GM12878 (cell line): ENCODE results near the gene PTK6. TPM values are rescaled to one million over a fixed set of nuclear protein-coding genes. Genes with fewer than 3 reads are reported as not detected.

Experiments used
- BACH1 ChIP-seq: fragments of 450-650 bp; IDR thresholded peaks from 2 replicates; pipeline ENCODE4 v1.6.1; 2017; ENCODE audit warnings: mild to moderate bottlenecking, borderline replicate concordance
- BCLAF1 ChIP-seq: fragments of 450-650 bp; IDR thresholded peaks from 2 replicates; pipeline ENCODE4 v1.6.1; 2017; ENCODE audit warnings: antibody characterized with exemption, mild to moderate bottlenecking, moderate library complexity
- BMI1 ChIP-seq: fragments of 450-650 bp; IDR thresholded peaks from 2 replicates; pipeline ENCODE4 v1.6.1; 2016; ENCODE audit warnings: mild to moderate bottlenecking, moderate library complexity, borderline replicate concordance
- CBX3 ChIP-seq: fragments of 200-600 bp; sonication (generic); IDR thresholded peaks from 2 replicates; pipeline ENCODE4 v1.6.1; 2016; ENCODE audit warnings: low read depth, borderline replicate concordance
- CBX5 ChIP-seq: sonication (generic); IDR thresholded peaks from 2 replicates; pipeline ENCODE4 v1.6.1; 2016; ENCODE audit warnings: low read depth, moderate library complexity, mild to moderate bottlenecking, inconsistent platforms
- CHD1 ChIP-seq: IDR thresholded peaks from 2 replicates; pipeline ENCODE4 v1.6.1; 2012; ENCODE audit warnings: low read depth, low read length, improper control_type of control experiment
- CHD4 ChIP-seq: fragments of 200-600 bp; sonication (generic); IDR thresholded peaks from 2 replicates; pipeline ENCODE4 v1.6.1; 2016; ENCODE audit warnings: mild to moderate bottlenecking
- HDAC2 ChIP-seq: fragments of 200-600 bp; sonication (generic); IDR thresholded peaks from 2 replicates; pipeline ENCODE4 v1.6.1; 2017
- HDGF ChIP-seq: fragments of 450-650 bp; IDR thresholded peaks from 2 replicates; pipeline ENCODE4 v1.6.1; 2016; ENCODE audit warnings: antibody characterized with exemption
- KDM1A ChIP-seq: fragments of 200-600 bp; sonication (generic); IDR thresholded peaks from 2 replicates; pipeline ENCODE4 v1.6.1; 2016; ENCODE audit warnings: borderline replicate concordance
- RELB ChIP-seq: fragments of 450-650 bp; IDR thresholded peaks from 2 replicates; pipeline ENCODE4 v1.6.1; 2017; ENCODE audit warnings: low read depth, mild to moderate bottlenecking, moderate library complexity
- STAT3 ChIP-seq: IDR thresholded peaks from 2 replicates; pipeline ENCODE4 v1.6.1; 2011; ENCODE audit warnings: low read depth, low read length, improper control_type of control experiment
- TCF3 ChIP-seq: IDR thresholded peaks from 2 replicates; pipeline ENCODE4 v1.6.1; 2012; ENCODE audit warnings: low read depth, mild to moderate bottlenecking, low read length, borderline replicate concordance; ENCODE audit not compliant: insufficient read depth
- ZBTB40 ChIP-seq: fragments of 450-650 bp; IDR thresholded peaks from 2 replicates; pipeline ENCODE4 v1.6.1; 2016; ENCODE audit warnings: mild to moderate bottlenecking, moderate library complexity, borderline replicate concordance
- polyA plus RNA-seq, 11 experiments: library from polyadenylated mRNA; depleted of rRNA in 4 of 11; unstranded in 6 of 11; stranded (reverse) in 5 of 11; fragments of >200 nt; fragmentation: Nextera tagmentation in 4 of 11; fragmentation: Illumina TruSeq in 1 of 11; extraction: Ambion mirVana in 4 of 11; extraction: Trizol in 1 of 11; gene quantifications; 1 replicate in 1 of 11; 2 replicates in 10 of 11; pipeline versions ENCODE4 v1.2.1 to v1.2.3, GENCODE V29; 2011 to 2016; ENCODE audit warnings: inconsistent platforms in 2 of 11, missing spikeins in 2 of 11, low read depth in 1 of 11
- total RNA-seq, 4 experiments: library from RNA; depleted of rRNA in 3 of 4; stranded (reverse); fragments of >200 nt in 3 of 4; fragmentation: Illumina TruSeq in 1 of 4; extraction: Trizol in 1 of 4; gene quantifications; 2 replicates each; pipeline versions ENCODE4 v1.2.1 to v1.2.3, GENCODE V29; 2013 to 2021
- TF ChIP-seq, protein P1 (sequence below): fragments of 450-650 bp; IDR thresholded peaks from 2 replicates; pipeline ENCODE4 v1.6.1; 2017; ENCODE audit warnings: mild to moderate bottlenecking, moderate library complexity
- TF ChIP-seq, protein P2 (sequence below): IDR thresholded peaks from 2 replicates; pipeline ENCODE4 v1.6.1; 2012; ENCODE audit warnings: low read depth, low read length, improper control_type of control experiment

PTK6 gene
- total and polyA plus RNA-seq, 10 of the 15 experiments (the other 5 are each of a cell fraction or from before 2014, with no cell fraction given): 0.02 to 0.21 (median 0.09) TPM; not detected in 3

DNA sequence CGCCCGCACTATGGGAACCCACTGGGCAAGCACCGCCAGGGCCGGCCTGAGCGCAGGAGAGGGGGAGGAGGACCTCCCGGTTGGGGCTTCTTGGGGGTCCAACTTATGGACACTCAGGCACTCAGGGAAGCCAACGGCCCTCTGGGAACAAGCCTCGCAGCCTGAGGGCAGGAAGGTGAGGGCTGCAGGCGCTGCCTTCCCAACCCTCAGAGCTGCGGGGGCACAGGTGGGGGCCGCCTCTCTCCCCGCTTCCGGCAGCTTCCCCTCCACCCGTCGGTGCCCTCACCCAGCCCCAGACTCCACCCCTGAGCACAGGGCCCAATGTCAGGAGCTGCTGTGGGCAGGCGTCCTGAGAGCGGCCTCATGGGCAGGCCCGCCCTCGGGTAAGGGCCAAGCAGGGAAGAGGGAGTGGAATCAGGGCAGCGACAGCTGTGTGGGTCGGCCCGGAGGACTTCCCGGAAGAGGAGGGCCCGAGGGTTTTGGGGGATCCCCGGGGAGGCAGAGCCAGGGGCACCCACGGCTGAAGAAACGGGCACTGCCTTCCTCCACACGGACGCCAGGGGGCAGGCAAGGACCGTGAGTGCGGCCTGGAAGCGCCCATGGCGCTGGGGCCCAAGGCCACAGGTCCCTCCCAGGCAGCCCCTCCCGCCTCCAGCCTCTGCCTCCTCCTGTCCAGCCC is 488 bp upstream of the PTK6 start (continued):
- TF ChIP-seq TCF3: peak; percentile 94
- no peak for TF ChIP-seq BCLAF1
- peak; percentile 81; the same call in 1 of the 2 replicates for TF ChIP-seq ZBTB40
- TF ChIP-seq STAT3: no peak
- no peak for TF ChIP-seq HDAC2
- TF ChIP-seq CBX5: no peak
- TF ChIP-seq BMI1: no peak
- TF ChIP-seq HDGF: peak; percentile 96
- no peak for TF ChIP-seq CHD4
- TF ChIP-seq, protein P1, sequence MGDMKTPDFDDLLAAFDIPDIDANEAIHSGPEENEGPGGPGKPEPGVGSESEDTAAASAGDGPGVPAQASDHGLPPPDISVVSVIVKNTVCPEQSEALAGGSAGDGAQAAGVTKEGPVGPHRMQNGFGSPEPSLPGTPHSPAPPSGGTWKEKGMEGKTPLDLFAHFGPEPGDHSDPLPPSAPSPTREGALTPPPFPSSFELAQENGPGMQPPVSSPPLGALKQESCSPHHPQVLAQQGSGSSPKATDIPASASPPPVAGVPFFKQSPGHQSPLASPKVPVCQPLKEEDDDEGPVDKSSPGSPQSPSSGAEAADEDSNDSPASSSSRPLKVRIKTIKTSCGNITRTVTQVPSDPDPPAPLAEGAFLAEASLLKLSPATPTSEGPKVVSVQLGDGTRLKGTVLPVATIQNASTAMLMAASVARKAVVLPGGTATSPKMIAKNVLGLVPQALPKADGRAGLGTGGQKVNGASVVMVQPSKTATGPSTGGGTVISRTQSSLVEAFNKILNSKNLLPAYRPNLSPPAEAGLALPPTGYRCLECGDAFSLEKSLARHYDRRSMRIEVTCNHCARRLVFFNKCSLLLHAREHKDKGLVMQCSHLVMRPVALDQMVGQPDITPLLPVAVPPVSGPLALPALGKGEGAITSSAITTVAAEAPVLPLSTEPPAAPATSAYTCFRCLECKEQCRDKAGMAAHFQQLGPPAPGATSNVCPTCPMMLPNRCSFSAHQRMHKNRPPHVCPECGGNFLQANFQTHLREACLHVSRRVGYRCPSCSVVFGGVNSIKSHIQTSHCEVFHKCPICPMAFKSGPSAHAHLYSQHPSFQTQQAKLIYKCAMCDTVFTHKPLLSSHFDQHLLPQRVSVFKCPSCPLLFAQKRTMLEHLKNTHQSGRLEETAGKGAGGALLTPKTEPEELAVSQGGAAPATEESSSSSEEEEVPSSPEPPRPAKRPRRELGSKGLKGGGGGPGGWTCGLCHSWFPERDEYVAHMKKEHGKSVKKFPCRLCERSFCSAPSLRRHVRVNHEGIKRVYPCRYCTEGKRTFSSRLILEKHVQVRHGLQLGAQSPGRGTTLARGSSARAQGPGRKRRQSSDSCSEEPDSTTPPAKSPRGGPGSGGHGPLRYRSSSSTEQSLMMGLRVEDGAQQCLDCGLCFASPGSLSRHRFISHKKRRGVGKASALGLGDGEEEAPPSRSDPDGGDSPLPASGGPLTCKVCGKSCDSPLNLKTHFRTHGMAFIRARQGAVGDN: no peak
- TF ChIP-seq RELB: peak; percentile 63
- no peak for TF ChIP-seq KDM1A
- TF ChIP-seq, protein P2, sequence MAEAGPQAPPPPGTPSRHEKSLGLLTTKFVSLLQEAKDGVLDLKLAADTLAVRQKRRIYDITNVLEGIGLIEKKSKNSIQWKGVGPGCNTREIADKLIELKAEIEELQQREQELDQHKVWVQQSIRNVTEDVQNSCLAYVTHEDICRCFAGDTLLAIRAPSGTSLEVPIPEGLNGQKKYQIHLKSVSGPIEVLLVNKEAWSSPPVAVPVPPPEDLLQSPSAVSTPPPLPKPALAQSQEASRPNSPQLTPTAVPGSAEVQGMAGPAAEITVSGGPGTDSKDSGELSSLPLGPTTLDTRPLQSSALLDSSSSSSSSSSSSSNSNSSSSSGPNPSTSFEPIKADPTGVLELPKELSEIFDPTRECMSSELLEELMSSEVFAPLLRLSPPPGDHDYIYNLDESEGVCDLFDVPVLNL: no peak
- peak; percentile 61; the same call in 1 of the 2 replicates for TF ChIP-seq BACH1
- TF ChIP-seq CBX3: no peak
- TF ChIP-seq CHD1: no peak
